ENCODE data around the gene KCNS3.

KCNS3 gene

GRCh38 chr2:17878281-17879136 lies at the start of gene KCNS3:
Gene KCNS3, plus strand, starts transcription at chr2:17878667. Its CDS starts 52,342 bp downstream, at chr2:17931009.
- H3K27ac ChIP-seq (ENCODE audit: low read depth, low read length): peak within 1 kb of the TSS; percentile 58
- no peaks in the 10 kb centered on the region for H3K36me3 ChIP-seq (ENCODE audit: control insufficient read depth, insufficient read depth, low read length)
- H3K4me1 ChIP-seq (ENCODE audit: control insufficient read depth, insufficient read depth, low read length): peaks cover 26% of the 10 kb centered on the region
- peaks cover 30% of the 10 kb centered on the region for H3K27me3 ChIP-seq (ENCODE audit: control insufficient read depth, insufficient read depth, low read length)
- H3K4me3 ChIP-seq (ENCODE audit: low read depth, low read length): peak within 1 kb of the TSS; percentile 91
- no peaks in the 10 kb centered on the region for H3K9me3 ChIP-seq (ENCODE audit: control insufficient read depth, insufficient read depth, low read length)
- H3K9ac ChIP-seq (ENCODE audit: low read depth, low read length): peak within 1 kb of the TSS; percentile 74

GRCh38 chr2:17830053-17831034 lies 48.1 kb upstream of the KCNS3 start:
- Histone ChIP-seq H3K9ac (ENCODE audit: low read depth, low read length) (no peak overlapping the region), H3K9me3 (ENCODE audit: control insufficient read depth, insufficient read depth, low read length) (no peaks in the 10 kb centered on the region), H3K4me3 (ENCODE audit: low read depth, low read length) (peak overlapping the region; percentile 44; the same call in 1 of the 2 replicates), H3K4me1 (ENCODE audit: control insufficient read depth, insufficient read depth, low read length) (peaks cover 24% of the 10 kb centered on the region), H3K27me3 (ENCODE audit: control insufficient read depth, insufficient read depth, low read length) (peaks cover 30% of the 10 kb centered on the region), H3K27ac (ENCODE audit: low read depth, low read length) (no peak overlapping the region), H3K36me3 (ENCODE audit: control insufficient read depth, insufficient read depth, low read length) (no peaks in the 10 kb centered on the region)

GRCh38 chr2:17835516-17835915 lies 43.0 kb upstream of the KCNS3 start:
- H3K9ac ChIP-seq (ENCODE audit: low read depth, low read length): no peak overlapping the region
- H3K36me3 ChIP-seq (ENCODE audit: control insufficient read depth, insufficient read depth, low read length): no peaks in the 10 kb centered on the region
- H3K27ac ChIP-seq (ENCODE audit: low read depth, low read length): no peak overlapping the region
- peaks cover 9% of the 10 kb centered on the region for H3K27me3 ChIP-seq (ENCODE audit: control insufficient read depth, insufficient read depth, low read length)
- no peak overlapping the region for H3K4me3 ChIP-seq (ENCODE audit: low read depth, low read length)
- no peaks in the 10 kb centered on the region for H3K4me1 ChIP-seq (ENCODE audit: control insufficient read depth, insufficient read depth, low read length)
- no peaks in the 10 kb centered on the region for H3K9me3 ChIP-seq (ENCODE audit: control insufficient read depth, insufficient read depth, low read length)

- no peaks in the 10 kb centered on the region for H3K9me3 ChIP-seq (ENCODE audit: control insufficient read depth, insufficient read depth, low read length)
- H3K4me3 ChIP-seq (ENCODE audit: low read depth, low read length): no peak overlapping the region
- no peaks in the 10 kb centered on the region for H3K36me3 ChIP-seq (ENCODE audit: control insufficient read depth, insufficient read depth, low read length)
- H3K27ac ChIP-seq (ENCODE audit: low read depth, low read length): no peak overlapping the region
- no peaks in the 10 kb centered on the region for H3K27me3 ChIP-seq (ENCODE audit: control insufficient read depth, insufficient read depth, low read length)
- H3K9ac ChIP-seq (ENCODE audit: low read depth, low read length): no peak overlapping the region
- H3K4me1 ChIP-seq (ENCODE audit: control insufficient read depth, insufficient read depth, low read length): no peaks in the 10 kb centered on the region
Measured at GRCh38 chr2:17839959-17840358, 38.5 kb upstream of the KCNS3 start.

- H3K27me3 ChIP-seq (ENCODE audit: control insufficient read depth, insufficient read depth, low read length): no peaks in the 10 kb centered on the region
- no peak overlapping the region for H3K4me3 ChIP-seq (ENCODE audit: low read depth, low read length)
- H3K4me1 ChIP-seq (ENCODE audit: control insufficient read depth, insufficient read depth, low read length): no peaks in the 10 kb centered on the region
- H3K9ac ChIP-seq (ENCODE audit: low read depth, low read length): no peak overlapping the region
- no peaks in the 10 kb centered on the region for H3K36me3 ChIP-seq (ENCODE audit: control insufficient read depth, insufficient read depth, low read length)
- H3K9me3 ChIP-seq (ENCODE audit: control insufficient read depth, insufficient read depth, low read length): no peaks in the 10 kb centered on the region
- no peak overlapping the region for H3K27ac ChIP-seq (ENCODE audit: low read depth, low read length)
Measured at GRCh38 chr2:17843457-17843856, 35.0 kb upstream of the KCNS3 start.

- no peak overlapping the region for H3K4me3 ChIP-seq (ENCODE audit: low read depth, low read length)
- no peak overlapping the region for H3K27ac ChIP-seq (ENCODE audit: low read depth, low read length)
- H3K4me1 ChIP-seq (ENCODE audit: control insufficient read depth, insufficient read depth, low read length): no peaks in the 10 kb centered on the region
- H3K9ac ChIP-seq (ENCODE audit: low read depth, low read length): no peak overlapping the region
- H3K27me3 ChIP-seq (ENCODE audit: control insufficient read depth, insufficient read depth, low read length): no peaks in the 10 kb centered on the region
- no peaks in the 10 kb centered on the region for H3K9me3 ChIP-seq (ENCODE audit: control insufficient read depth, insufficient read depth, low read length)
- no peaks in the 10 kb centered on the region for H3K36me3 ChIP-seq (ENCODE audit: control insufficient read depth, insufficient read depth, low read length)
Measured at GRCh38 chr2:17845806-17846205, 32.7 kb upstream of the KCNS3 start.

- Histone ChIP-seq H3K36me3 (ENCODE audit: control insufficient read depth, insufficient read depth, low read length) (no peaks in the 10 kb centered on the region), H3K9ac (ENCODE audit: low read depth, low read length) (no peak overlapping the region), H3K27ac (ENCODE audit: low read depth, low read length) (no peak overlapping the region), H3K4me1 (ENCODE audit: control insufficient read depth, insufficient read depth, low read length) (no peaks in the 10 kb centered on the region), H3K27me3 (ENCODE audit: control insufficient read depth, insufficient read depth, low read length) (no peaks in the 10 kb centered on the region), H3K4me3 (ENCODE audit: low read depth, low read length) (no peak overlapping the region), H3K9me3 (ENCODE audit: control insufficient read depth, insufficient read depth, low read length) (no peaks in the 10 kb centered on the region)
Measured at GRCh38 chr2:17846676-17847075, 31.8 kb upstream of the KCNS3 start.

GRCh38 chr2:17847236-17847635 lies 31.2 kb upstream of the KCNS3 start:
- Histone ChIP-seq H3K27ac (ENCODE audit: low read depth, low read length) (no peak overlapping the region), H3K4me1 (ENCODE audit: control insufficient read depth, insufficient read depth, low read length) (no peaks in the 10 kb centered on the region), H3K4me3 (ENCODE audit: low read depth, low read length) (no peak overlapping the region), H3K36me3 (ENCODE audit: control insufficient read depth, insufficient read depth, low read length) (no peaks in the 10 kb centered on the region), H3K27me3 (ENCODE audit: control insufficient read depth, insufficient read depth, low read length) (no peaks in the 10 kb centered on the region), H3K9me3 (ENCODE audit: control insufficient read depth, insufficient read depth, low read length) (no peaks in the 10 kb centered on the region), H3K9ac (ENCODE audit: low read depth, low read length) (no peak overlapping the region)

GRCh38 chr2:17849275-17849674 lies 29.2 kb upstream of the KCNS3 start:
- Histone ChIP-seq H3K4me1 (ENCODE audit: control insufficient read depth, insufficient read depth, low read length) (no peaks in the 10 kb centered on the region), H3K27ac (ENCODE audit: low read depth, low read length) (no peak overlapping the region), H3K9ac (ENCODE audit: low read depth, low read length) (no peak overlapping the region), H3K36me3 (ENCODE audit: control insufficient read depth, insufficient read depth, low read length) (no peaks in the 10 kb centered on the region), H3K4me3 (ENCODE audit: low read depth, low read length) (no peak overlapping the region), H3K27me3 (ENCODE audit: control insufficient read depth, insufficient read depth, low read length) (no peaks in the 10 kb centered on the region), H3K9me3 (ENCODE audit: control insufficient read depth, insufficient read depth, low read length) (no peaks in the 10 kb centered on the region)

GRCh38 chr2:17850151-17850550 lies 28.3 kb upstream of the KCNS3 start:
- no peaks in the 10 kb centered on the region for H3K27me3 ChIP-seq (ENCODE audit: control insufficient read depth, insufficient read depth, low read length)
- H3K9me3 ChIP-seq (ENCODE audit: control insufficient read depth, insufficient read depth, low read length): no peaks in the 10 kb centered on the region
- H3K4me1 ChIP-seq (ENCODE audit: control insufficient read depth, insufficient read depth, low read length): no peaks in the 10 kb centered on the region
- H3K4me3 ChIP-seq (ENCODE audit: low read depth, low read length): no peak overlapping the region
- H3K27ac ChIP-seq (ENCODE audit: low read depth, low read length): no peak overlapping the region
- H3K9ac ChIP-seq (ENCODE audit: low read depth, low read length): no peak overlapping the region
- H3K36me3 ChIP-seq (ENCODE audit: control insufficient read depth, insufficient read depth, low read length): no peaks in the 10 kb centered on the region

Measured in HUES48 (cell line).